ENCODE results near the gene MAN2A1.

Gene MAN2A1

DNA sequence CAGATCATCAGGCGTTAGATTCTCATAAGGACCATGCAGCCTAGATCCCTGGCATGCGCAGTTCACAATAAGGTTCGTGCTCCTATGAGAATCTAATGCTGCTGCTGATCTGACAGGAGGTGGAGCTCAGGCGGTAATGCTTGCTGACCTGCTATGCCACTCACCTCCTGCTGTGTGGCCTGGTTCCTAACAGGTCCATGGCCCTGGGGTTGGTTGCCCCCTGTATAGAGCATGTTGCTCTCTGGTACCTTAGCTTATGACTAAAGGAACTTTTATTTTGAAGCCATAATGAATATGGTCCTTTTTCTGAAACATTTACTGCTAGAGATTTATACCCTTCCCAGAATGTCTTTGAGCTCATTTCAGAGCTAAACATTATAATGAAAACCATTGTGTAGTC, 3.1 kb downstream of the MAN2A1 start:
- H3K36me3 ChIP-seq (ENCODE audit: control insufficient read depth, insufficient read depth, low read length) = no peaks in the 10 kb centered on the region
- H3K4me1 ChIP-seq (ENCODE audit: control insufficient read depth, insufficient read depth, low read length, poor library complexity, severe bottlenecking) = peaks cover 28% of the 10 kb centered on the region

DNA sequence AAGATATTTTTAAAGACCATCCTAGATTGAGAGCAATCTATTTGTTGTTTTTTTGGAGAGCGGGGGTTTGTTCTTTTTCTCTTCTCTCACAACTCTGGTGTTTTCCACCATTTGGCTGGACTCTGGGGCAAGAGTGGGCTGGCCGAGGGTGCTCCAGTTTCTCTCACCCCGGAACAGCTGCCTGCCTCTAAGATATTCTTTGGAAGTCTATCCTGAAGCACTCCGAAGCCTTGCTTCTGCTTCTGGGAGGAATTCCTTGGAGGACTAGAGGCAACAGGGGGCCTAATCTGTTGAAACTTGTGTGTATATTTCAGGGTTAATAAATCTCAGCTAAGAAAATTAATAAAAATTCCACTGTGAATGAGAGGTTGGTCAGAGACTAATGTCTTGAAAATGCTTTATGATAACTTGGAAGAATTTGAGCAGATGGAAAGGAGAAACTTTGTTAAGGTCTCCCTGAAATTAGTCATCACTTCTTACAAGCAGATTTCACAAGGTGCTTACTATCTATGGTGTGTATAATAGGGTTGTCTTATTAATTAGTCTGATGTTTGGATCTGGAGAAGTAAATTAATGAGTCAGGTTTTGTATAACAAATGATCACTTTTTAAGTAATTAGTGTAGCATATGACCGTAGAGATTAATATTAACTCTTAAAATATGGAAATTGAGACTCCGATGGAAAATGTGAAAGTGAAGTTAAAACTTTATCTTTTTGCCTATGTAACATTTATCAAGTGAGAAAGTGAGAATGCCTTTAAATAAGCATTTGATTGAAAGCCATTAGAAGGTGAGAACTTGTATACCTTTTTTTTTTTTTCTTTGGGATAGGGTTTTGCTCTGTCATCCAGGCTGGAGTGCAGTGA, 4.0 kb downstream of the MAN2A1 start:
- Histone ChIP-seq H3K36me3 (ENCODE audit: control insufficient read depth, insufficient read depth, low read length) (no peaks in the 10 kb centered on the region), H3K4me3 (ENCODE audit: insufficient read depth, low read depth, low read length, poor library complexity, severe bottlenecking) (no peak overlapping the region), H3K9me3 (ENCODE audit: control insufficient read depth, low read length) (no peaks in the 10 kb centered on the region), H3K27me3 (replicated peaks; ENCODE audit: control insufficient read depth, insufficient read depth, low read length, poor library complexity, severe bottlenecking) (no peaks in the 10 kb centered on the region), H3K27ac (ENCODE audit: insufficient read depth, low read length, poor library complexity, severe bottlenecking) (no peak overlapping the region), H3K4me1 (ENCODE audit: control insufficient read depth, insufficient read depth, low read length, poor library complexity, severe bottlenecking) (peaks cover 28% of the 10 kb centered on the region)
- DNase-seq = no peak

More for the DNA sequence above, 3.1 kb downstream of the MAN2A1 start:
- Histone ChIP-seq H3K27me3 (replicated peaks; ENCODE audit: control insufficient read depth, insufficient read depth, low read length, poor library complexity, severe bottlenecking) (no peaks in the 10 kb centered on the region), H3K27ac (ENCODE audit: insufficient read depth, low read length, poor library complexity, severe bottlenecking) (no peak overlapping the region), H3K9me3 (ENCODE audit: control insufficient read depth, low read length) (no peaks in the 10 kb centered on the region), H3K4me3 (ENCODE audit: insufficient read depth, low read depth, low read length, poor library complexity, severe bottlenecking) (no peak overlapping the region)
- DNase-seq = no peak

DNA sequence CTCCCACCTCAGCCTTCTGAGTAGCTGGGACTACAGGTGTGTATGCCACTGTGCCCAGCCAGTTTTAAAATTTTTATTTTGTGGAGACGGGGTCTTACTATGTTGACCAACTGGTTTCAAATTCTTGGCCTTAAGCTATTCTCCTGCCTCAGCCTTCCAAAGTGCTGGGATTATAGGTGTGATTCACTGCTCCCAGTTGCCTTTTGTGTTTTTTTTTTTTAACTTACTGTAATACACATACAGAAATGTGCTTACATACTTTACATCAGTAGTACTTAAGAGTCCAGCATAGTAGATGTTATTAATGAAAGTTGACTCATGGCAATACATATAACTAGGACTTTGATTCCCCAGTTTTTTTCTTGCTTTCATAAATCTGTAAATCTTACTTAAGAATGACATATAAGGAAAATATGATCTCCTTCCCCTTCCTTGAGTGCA, 4.7 kb downstream of the MAN2A1 start:
- no peak for DNase-seq
- H3K4me1 ChIP-seq (ENCODE audit: control insufficient read depth, insufficient read depth, low read length, poor library complexity, severe bottlenecking) = peaks cover 28% of the 10 kb centered on the region
- H3K27ac ChIP-seq (ENCODE audit: insufficient read depth, low read length, poor library complexity, severe bottlenecking) = no peak overlapping the region
- H3K36me3 ChIP-seq (ENCODE audit: control insufficient read depth, insufficient read depth, low read length) = peaks cover 1% of the 10 kb centered on the region
- no peaks in the 10 kb centered on the region for H3K27me3 ChIP-seq (replicated peaks; ENCODE audit: control insufficient read depth, insufficient read depth, low read length, poor library complexity, severe bottlenecking)
- H3K9me3 ChIP-seq (ENCODE audit: control insufficient read depth, low read length) = no peaks in the 10 kb centered on the region
- H3K4me3 ChIP-seq (ENCODE audit: insufficient read depth, low read depth, low read length, poor library complexity, severe bottlenecking) = no peak overlapping the region

DNA sequence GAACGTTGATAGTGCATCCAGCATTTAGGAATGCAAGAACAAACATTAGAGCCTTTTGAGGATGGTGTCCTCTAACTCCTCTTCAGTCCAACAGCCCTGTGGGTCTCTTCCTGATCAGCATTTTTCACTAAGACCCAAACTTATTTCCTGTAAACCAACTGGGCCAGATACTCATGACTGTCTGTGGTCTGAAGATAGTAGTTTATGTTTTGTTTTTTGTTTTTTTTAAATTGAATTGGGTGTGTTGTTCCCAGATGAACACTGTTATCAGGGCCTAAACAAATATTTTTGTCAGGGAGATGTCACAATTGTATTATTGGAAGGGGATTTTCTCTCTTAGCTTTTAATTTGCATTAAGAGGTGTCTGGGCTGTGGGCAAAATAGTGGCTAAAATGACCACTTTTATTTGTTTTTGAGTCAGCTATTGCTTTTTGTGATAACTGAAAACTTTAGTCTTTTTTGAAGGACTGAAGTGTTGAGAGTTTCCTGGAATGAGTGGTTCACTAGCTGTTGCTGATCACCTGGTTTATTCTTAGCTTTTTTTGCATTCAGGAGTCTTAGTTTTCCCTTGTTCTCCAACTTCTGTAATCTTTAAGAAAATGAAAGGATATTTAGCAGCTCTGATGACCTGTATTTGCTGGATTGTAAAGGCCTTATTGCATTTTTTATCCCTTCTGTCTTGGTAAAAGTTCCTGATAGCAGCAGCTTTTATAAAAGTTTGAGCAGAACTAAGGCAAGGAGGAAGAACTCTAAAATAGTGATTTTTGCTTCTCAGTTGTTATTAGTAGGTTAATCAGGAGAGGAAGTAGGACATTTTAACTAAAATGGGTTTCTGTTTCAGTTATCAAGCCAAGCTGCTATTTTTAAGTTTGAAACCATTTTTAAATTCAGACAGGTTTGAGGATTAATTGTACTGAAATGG, 5.5 kb downstream of the MAN2A1 start:
- Histone ChIP-seq H3K27me3 (replicated peaks; ENCODE audit: control insufficient read depth, insufficient read depth, low read length, poor library complexity, severe bottlenecking) (no peaks in the 10 kb centered on the region), H3K9me3 (ENCODE audit: control insufficient read depth, low read length) (no peaks in the 10 kb centered on the region), H3K4me3 (ENCODE audit: insufficient read depth, low read depth, low read length, poor library complexity, severe bottlenecking) (no peak overlapping the region), H3K36me3 (ENCODE audit: control insufficient read depth, insufficient read depth, low read length) (peaks cover 3% of the 10 kb centered on the region), H3K27ac (ENCODE audit: insufficient read depth, low read length, poor library complexity, severe bottlenecking) (peak overlapping the region; percentile 1), H3K4me1 (ENCODE audit: control insufficient read depth, insufficient read depth, low read length, poor library complexity, severe bottlenecking) (peaks cover 28% of the 10 kb centered on the region)
- no peak for DNase-seq

DNA sequence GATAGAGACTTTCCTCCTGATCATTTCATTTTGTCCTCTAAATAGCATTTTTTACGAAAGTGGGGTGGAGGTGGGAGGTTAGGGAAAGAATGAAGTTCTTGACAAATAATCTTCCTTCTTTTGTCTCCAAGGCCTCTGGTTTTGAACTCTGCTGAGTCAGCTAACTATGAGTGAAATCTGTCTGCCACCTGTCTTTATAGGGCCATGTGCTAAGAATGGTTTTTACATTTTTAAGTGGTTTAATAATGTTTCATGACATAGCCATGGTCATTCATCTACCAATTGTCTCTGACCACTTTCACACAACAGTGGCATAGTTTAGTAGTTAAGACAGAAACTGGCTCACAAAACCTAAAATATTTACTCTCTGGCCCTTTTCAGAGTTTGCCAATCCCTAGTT, 7.6 kb downstream of the MAN2A1 start:
- H3K4me3 ChIP-seq (ENCODE audit: insufficient read depth, low read depth, low read length, poor library complexity, severe bottlenecking) = no peak overlapping the region
- no peak overlapping the region for H3K27ac ChIP-seq (ENCODE audit: insufficient read depth, low read length, poor library complexity, severe bottlenecking)
- H3K27me3 ChIP-seq (replicated peaks; ENCODE audit: control insufficient read depth, insufficient read depth, low read length, poor library complexity, severe bottlenecking) = no peaks in the 10 kb centered on the region
- DNase-seq = no peak
- H3K36me3 ChIP-seq (ENCODE audit: control insufficient read depth, insufficient read depth, low read length) = peaks cover 3% of the 10 kb centered on the region
- peaks cover 22% of the 10 kb centered on the region for H3K4me1 ChIP-seq (ENCODE audit: control insufficient read depth, insufficient read depth, low read length, poor library complexity, severe bottlenecking)
- H3K9me3 ChIP-seq (ENCODE audit: control insufficient read depth, low read length) = no peaks in the 10 kb centered on the region

DNA sequence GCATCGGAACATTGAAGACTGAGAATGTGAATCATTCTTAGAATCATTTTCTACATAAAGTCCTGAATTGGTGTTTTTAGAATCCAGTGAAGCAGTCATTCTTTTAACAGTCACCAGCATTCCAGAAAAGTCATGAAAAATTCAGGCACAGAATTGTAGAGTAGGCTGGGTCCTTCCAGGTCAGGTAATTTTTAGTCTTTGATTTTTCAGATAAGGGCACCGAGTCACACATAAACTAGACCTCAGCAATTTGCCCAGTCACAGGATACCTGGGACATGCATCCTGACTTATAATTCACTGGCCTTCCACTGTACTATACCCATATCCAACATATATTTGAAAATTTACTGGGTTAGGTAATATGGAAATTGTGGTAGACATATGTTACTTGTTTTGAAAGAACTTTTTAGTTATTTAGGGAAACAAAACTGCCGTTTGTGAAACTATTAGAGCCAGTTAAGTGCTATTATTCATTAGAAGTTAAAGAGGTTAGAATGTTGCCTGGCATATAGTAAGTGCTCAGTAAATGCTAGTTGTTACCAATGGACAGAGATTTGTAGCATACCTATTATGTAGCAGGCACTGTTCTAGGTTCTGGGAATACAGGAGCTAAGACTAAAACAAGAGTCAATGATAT, 10.9 kb downstream of the MAN2A1 start:
- Histone ChIP-seq H3K4me3 (ENCODE audit: insufficient read depth, low read depth, low read length, poor library complexity, severe bottlenecking) (no peak overlapping the region), H3K4me1 (ENCODE audit: control insufficient read depth, insufficient read depth, low read length, poor library complexity, severe bottlenecking) (peaks cover 10% of the 10 kb centered on the region), H3K9me3 (ENCODE audit: control insufficient read depth, low read length) (no peaks in the 10 kb centered on the region), H3K27me3 (replicated peaks; ENCODE audit: control insufficient read depth, insufficient read depth, low read length, poor library complexity, severe bottlenecking) (no peaks in the 10 kb centered on the region), H3K36me3 (ENCODE audit: control insufficient read depth, insufficient read depth, low read length) (peaks cover 3% of the 10 kb centered on the region), H3K27ac (ENCODE audit: insufficient read depth, low read length, poor library complexity, severe bottlenecking) (no peak overlapping the region)
- no peak for DNase-seq

DNA sequence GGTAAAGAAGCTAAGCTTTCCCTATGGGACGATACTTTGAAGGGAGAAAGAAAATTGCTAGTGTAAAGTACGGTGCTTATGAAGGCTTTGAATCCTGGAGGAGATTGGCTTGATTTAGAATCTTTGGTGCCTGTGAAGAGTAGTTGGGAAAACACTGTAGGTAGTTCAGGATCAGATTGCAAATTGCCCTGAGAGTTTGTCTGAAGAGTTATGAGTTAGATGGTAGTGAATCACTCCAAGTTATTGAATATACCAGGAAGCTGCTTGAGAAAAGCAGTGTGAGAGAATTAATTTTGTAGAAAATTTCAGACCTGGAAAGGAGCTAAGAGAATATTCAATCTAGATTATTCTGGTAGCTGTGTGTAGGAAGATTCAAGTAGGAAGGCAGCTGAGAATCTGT, 11.5 kb downstream of the MAN2A1 start:
- Histone ChIP-seq H3K4me1 (ENCODE audit: control insufficient read depth, insufficient read depth, low read length, poor library complexity, severe bottlenecking) (peaks cover 5% of the 10 kb centered on the region), H3K27ac (ENCODE audit: insufficient read depth, low read length, poor library complexity, severe bottlenecking) (no peak overlapping the region), H3K27me3 (replicated peaks; ENCODE audit: control insufficient read depth, insufficient read depth, low read length, poor library complexity, severe bottlenecking) (no peaks in the 10 kb centered on the region), H3K4me3 (ENCODE audit: insufficient read depth, low read depth, low read length, poor library complexity, severe bottlenecking) (no peak overlapping the region), H3K36me3 (ENCODE audit: control insufficient read depth, insufficient read depth, low read length) (peaks cover 3% of the 10 kb centered on the region), H3K9me3 (ENCODE audit: control insufficient read depth, low read length) (no peaks in the 10 kb centered on the region)
- DNase-seq = no peak

DNA sequence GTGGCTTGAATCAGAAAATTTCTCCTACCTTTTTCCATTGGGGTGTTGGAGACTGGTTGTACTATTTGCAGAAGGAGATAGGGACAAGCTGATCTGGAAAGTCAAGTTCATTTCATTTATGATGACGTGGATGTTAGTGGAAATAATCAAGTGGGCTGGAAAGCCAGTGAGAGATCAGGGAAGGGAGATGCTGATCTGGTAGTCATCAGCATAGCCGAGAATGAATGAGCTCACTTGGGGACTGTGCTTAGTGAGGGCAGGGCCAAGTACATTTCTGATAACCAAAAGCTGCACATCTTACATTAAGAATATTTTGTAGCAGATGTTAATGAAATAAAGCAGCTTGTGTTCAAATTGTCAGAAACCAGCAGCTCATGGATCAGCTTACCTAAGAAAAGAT, 12.1 kb downstream of the MAN2A1 start:
- Histone ChIP-seq H3K27ac (ENCODE audit: insufficient read depth, low read length, poor library complexity, severe bottlenecking) (no peak overlapping the region), H3K4me1 (ENCODE audit: control insufficient read depth, insufficient read depth, low read length, poor library complexity, severe bottlenecking) (peaks cover 5% of the 10 kb centered on the region), H3K27me3 (replicated peaks; ENCODE audit: control insufficient read depth, insufficient read depth, low read length, poor library complexity, severe bottlenecking) (no peaks in the 10 kb centered on the region), H3K36me3 (ENCODE audit: control insufficient read depth, insufficient read depth, low read length) (peaks cover 3% of the 10 kb centered on the region), H3K9me3 (ENCODE audit: control insufficient read depth, low read length) (no peaks in the 10 kb centered on the region), H3K4me3 (ENCODE audit: insufficient read depth, low read depth, low read length, poor library complexity, severe bottlenecking) (no peak overlapping the region)
- no peak for DNase-seq

DNA sequence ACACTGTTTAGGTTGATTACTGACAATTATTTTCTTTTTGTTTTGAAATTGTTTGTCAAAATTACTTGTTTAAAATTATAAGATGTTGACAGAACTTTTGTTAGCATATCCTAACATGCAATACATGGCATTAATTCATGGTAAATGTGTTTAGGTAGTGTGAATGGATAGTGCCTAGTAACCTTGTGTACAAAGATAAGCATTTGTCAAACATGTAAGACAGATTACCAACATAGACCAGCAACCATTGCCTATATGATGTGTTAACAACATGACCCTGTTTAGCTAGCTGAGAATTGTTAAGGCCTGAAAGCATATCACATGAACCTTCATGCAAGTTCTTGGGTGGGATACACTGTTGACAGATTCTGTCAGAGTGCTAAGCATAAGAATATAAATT, 13.4 kb downstream of the MAN2A1 start:
- DNase-seq = no peak
- Histone ChIP-seq H3K4me1 (ENCODE audit: control insufficient read depth, insufficient read depth, low read length, poor library complexity, severe bottlenecking) (no peaks in the 10 kb centered on the region), H3K27me3 (replicated peaks; ENCODE audit: control insufficient read depth, insufficient read depth, low read length, poor library complexity, severe bottlenecking) (no peaks in the 10 kb centered on the region)

More for the DNA sequence above, 13.4 kb downstream of the MAN2A1 start:
- no peak overlapping the region for H3K4me3 ChIP-seq (ENCODE audit: insufficient read depth, low read depth, low read length, poor library complexity, severe bottlenecking)
- no peak overlapping the region for H3K27ac ChIP-seq (ENCODE audit: insufficient read depth, low read length, poor library complexity, severe bottlenecking)
- no peaks in the 10 kb centered on the region for H3K9me3 ChIP-seq (ENCODE audit: control insufficient read depth, low read length)
- peaks cover 3% of the 10 kb centered on the region for H3K36me3 ChIP-seq (ENCODE audit: control insufficient read depth, insufficient read depth, low read length)

Data from effector memory CD4-positive, alpha-beta T cell (primary cell).